Cardiac muscle cell (in vitro differentiated cells and primary cell): ENCODE measurements around the gene RRP1B. TPM values are rescaled to one million over a fixed set of nuclear protein-coding genes. Genes with fewer than 3 reads are reported as not detected.
"Not testable (repeated sequence)": the region's sequence is repeated elsewhere in the genome, so short reads cannot be mapped to it uniquely, and the experiment has no call there.

Experiments
- DNase-seq, 2 donors: peaks; one replicate each; pipeline versions ENCODE4 v3.0.0 to v3.0.0-alpha.2; 2010 to 2017; ENCODE audit warnings: low read depth in 1 of 2, low spot score in 1 of 2
- H3K27ac ChIP-seq: fragments of 200-600 bp; sonication (generic); 2 replicates; pipeline ENCODE4 v1.5.1; 2016
- H3K27me3 ChIP-seq: fragments of 200-600 bp; sonication (generic); 2 replicates; pipeline ENCODE4 v1.6.0; 2016; ENCODE audit warnings: control low read depth
- H3K36me3 ChIP-seq: fragments of 200-600 bp; sonication (generic); 2 replicates; pipeline ENCODE4 v1.5.1; 2016; ENCODE audit warnings: control low read depth
- H3K4me1 ChIP-seq: fragments of 200-600 bp; sonication (generic); 2 replicates; pipeline ENCODE4 v1.8.1; 2017; ENCODE audit warnings: low read depth, mild to moderate bottlenecking, mixed run types
- H3K4me3 ChIP-seq: fragments of 200-600 bp; sonication (generic); 2 replicates; pipeline ENCODE4 v1.5.1; 2016; ENCODE audit warnings: mild to moderate bottlenecking
- H3K9me3 ChIP-seq: fragments of 200-600 bp; sonication (generic); 2 replicates; pipeline ENCODE4 v1.5.1; 2017; ENCODE audit warnings: low read depth, mild to moderate bottlenecking, control low read depth
- polyA plus RNA-seq: library from polyadenylated mRNA; unstranded; fragments of >200 nt; fragmentation: Nextera tagmentation; extraction: Ambion mirVana; gene quantifications from 2 replicates; pipeline ENCODE4 v1.2.1, GENCODE V29; 2016
- total RNA-seq: library from RNA; depleted of rRNA; stranded (reverse); fragments of >200 nt; gene quantifications from 2 replicates; pipeline ENCODE4 v1.2.3, GENCODE V29; 2016
- TF ChIP-seq, protein P1 (sequence below): IDR thresholded peaks from 2 replicates; pipeline ENCODE4 v1.5.1; 2012; ENCODE audit warnings: low read depth, mild to moderate bottlenecking, low read length

RRP1B gene
- total and polyA plus RNA-seq, 2 experiments from 2014 or later, result 14.8 to 25.5 TPM

DNA sequence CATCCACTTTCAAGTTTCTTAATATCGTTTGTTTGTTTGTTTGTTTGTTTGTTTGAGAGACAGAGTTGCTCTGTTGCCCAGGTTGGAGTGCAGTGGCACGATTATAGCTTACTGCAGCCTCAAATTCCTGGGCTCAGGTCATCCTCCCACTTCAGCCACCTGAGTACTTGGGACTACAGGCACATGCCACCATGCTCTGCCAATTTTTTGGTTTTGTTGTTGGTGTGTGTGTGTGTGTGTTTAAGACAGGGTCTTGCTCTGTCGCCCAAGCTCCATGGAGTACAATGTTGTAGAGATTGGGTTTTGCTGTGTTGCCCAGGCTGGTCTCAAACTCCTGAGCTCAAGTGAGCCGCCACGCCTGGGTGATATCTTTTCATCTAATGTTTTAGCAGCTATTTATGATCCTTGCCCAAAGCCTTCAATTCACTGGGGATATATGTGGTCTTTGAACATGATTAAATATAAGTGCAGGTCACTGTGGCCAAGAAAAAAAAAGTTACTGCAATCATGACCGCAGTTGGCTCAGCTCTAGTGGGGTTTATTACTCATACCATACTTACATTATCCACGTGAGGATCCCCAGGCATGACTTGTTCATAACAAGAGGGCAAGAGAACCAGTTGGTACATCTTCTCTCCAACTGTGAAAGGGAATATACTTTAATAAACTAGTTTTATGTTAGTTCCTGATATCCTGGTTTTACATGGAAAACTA lies 8.0 kb downstream of the RRP1B start:
- Histone ChIP-seq H3K4me1 (no peaks in the 10 kb centered on the region), H3K4me3 (no peak overlapping the region), H3K27ac (no peak overlapping the region), H3K36me3 (peaks cover 13% of the 10 kb centered on the region), H3K9me3 (no peaks in the 10 kb centered on the region), H3K27me3 (no peaks in the 10 kb centered on the region)
- DNase-seq, result peak in 1 of 2 donors; percentile 86
- TF ChIP-seq, protein P1, sequence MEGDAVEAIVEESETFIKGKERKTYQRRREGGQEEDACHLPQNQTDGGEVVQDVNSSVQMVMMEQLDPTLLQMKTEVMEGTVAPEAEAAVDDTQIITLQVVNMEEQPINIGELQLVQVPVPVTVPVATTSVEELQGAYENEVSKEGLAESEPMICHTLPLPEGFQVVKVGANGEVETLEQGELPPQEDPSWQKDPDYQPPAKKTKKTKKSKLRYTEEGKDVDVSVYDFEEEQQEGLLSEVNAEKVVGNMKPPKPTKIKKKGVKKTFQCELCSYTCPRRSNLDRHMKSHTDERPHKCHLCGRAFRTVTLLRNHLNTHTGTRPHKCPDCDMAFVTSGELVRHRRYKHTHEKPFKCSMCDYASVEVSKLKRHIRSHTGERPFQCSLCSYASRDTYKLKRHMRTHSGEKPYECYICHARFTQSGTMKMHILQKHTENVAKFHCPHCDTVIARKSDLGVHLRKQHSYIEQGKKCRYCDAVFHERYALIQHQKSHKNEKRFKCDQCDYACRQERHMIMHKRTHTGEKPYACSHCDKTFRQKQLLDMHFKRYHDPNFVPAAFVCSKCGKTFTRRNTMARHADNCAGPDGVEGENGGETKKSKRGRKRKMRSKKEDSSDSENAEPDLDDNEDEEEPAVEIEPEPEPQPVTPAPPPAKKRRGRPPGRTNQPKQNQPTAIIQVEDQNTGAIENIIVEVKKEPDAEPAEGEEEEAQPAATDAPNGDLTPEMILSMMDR, result no peak

DNA sequence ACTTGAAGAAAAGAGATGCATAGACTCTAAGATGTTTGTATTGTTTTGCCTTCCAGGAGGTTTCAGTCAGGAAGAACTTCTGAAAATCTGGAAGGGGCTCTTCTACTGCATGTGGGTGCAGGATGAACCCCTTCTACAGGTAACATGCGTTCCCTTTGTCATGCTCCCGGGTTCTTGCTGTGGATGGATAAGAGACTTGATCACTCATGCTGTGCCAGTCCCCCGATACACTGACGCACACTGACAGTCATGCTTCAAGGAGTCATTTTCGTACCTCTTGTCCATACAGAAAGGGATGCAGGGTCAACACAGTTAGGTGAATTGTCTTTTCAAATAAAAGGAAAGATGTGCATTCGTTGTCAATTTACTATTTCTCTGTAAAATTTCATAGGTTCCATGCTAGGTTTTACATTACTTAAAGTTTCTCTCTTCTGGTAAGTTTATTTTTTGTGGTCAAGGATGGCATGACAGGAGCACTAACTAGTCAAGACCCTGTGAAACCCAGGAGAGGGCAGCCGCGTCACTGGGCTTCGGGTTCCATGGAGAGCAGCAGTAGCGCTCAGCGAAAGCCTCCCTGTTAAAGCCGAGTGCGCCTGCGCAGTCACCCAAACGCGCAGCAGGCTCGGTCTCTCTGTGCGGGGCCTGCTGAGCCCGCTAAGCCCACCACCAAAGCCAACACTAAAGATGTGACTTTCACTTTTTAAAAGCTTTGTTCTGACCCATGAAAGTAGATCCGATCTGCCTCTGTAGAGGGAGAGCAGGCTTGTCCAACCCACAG lies 10.7 kb downstream of the RRP1B start:
- H3K4me1 ChIP-seq, result no peaks in the 10 kb centered on the region
- TF ChIP-seq, protein P1, result no peak
- no peaks in the 10 kb centered on the region for H3K27me3 ChIP-seq
- no peaks in the 10 kb centered on the region for H3K9me3 ChIP-seq
- H3K36me3 ChIP-seq, result peaks cover 15% of the 10 kb centered on the region
- no peak for DNase-seq
- no peak overlapping the region for H3K27ac ChIP-seq
- H3K4me3 ChIP-seq, result no peak overlapping the region

DNA sequence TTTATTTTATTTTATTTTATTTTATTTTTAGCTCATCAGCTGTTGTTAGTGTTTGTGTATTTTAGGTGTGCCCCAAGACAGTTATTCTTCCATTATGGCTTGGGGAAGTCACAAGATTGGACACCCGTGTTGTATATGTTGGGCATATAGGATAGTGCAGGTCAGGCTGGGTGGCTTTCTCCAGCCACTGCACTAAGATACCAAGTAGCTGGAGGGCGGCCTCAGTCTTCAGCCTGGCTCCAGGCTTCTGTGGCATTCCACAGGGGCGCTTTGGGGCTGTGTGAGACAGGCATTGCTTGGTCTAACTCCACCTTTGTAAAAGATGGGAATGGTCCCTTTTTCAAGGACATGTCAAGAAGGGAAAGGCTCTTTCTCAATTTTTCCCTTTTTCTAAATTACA lies 16.5 kb downstream of the RRP1B start:
- TF ChIP-seq, protein P1, result no peak
- no peaks in the 10 kb centered on the region for H3K9me3 ChIP-seq
- H3K27ac ChIP-seq, result no peak overlapping the region
- H3K27me3 ChIP-seq, result no peaks in the 10 kb centered on the region
- no peak overlapping the region for H3K4me3 ChIP-seq
- H3K4me1 ChIP-seq, result no peaks in the 10 kb centered on the region
- DNase-seq, result no peak
- peaks cover 27% of the 10 kb centered on the region for H3K36me3 ChIP-seq

DNA sequence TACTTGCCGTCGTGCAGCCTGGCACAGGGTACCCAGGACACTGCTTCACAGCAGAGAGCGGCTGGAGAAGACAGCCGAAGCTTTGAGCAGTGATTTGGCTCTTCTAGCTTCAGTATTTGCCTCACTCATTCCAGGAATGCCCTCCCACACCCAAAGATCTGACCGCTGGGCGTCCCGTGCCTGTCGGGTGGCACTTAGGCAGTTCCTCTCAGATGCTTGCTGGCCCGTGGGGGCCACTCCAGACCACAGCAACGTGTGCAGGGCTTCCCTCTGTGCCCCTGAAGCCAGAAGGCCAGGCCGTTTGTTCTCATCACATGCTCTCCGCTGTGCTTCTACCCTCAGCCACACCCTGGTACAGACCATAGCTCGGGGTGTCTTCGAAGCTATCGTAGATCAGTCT lies 17.0 kb downstream of the RRP1B start:
- H3K36me3 ChIP-seq, result peaks cover 25% of the 10 kb centered on the region
- no peaks in the 10 kb centered on the region for H3K4me1 ChIP-seq
- no peaks in the 10 kb centered on the region for H3K9me3 ChIP-seq
- H3K27ac ChIP-seq, result no peak overlapping the region
- no peaks in the 10 kb centered on the region for H3K27me3 ChIP-seq
- TF ChIP-seq, protein P1, result no peak
- no peak for DNase-seq
- no peak overlapping the region for H3K4me3 ChIP-seq

DNA sequence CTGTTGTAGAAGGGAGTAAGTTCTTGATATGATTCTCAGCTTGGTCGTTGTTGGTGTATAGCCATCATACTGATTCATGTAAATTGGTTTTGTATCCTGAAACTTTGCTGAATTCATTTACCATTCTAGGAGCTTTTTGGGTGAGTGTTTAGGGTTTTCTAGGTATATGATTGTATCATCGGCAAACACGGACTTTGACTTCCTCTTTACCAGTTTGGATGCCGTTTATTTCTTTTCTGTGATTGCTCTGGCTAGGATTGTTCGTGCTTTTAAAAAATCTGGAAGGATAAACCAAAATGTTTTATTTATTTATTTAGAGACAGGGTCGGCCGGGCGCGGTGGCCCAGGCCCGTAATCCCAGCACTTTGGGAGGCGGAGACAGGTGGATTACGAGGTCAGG lies 20.6 kb downstream of the RRP1B start:
- Histone ChIP-seq H3K36me3 (peaks cover 30% of the 10 kb centered on the region), H3K4me1 (no peaks in the 10 kb centered on the region), H3K27me3 (no peaks in the 10 kb centered on the region), H3K4me3 (no peak overlapping the region), H3K27ac (no peak overlapping the region), H3K9me3 (no peaks in the 10 kb centered on the region)
- no peak for DNase-seq
- TF ChIP-seq, protein P1, result no peak

DNA sequence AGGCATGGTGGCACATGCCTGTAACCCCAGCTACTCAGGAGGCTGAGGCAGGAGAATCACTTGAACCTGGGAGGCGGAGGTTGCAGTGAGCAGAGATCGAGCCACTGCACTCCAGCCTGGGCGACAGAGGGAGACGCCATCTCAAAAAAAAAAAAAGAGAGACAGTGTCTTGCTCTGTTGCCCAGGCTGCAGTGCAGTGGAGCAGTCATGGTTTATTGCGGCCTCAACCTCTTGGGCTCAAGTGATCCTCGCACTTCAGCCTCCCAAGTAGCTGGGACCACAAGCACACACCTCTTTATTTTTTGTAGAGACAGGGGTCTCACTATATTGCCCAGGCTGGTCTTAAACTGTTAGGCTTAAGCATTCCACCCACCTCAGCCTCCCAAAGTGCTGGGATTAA lies 21.1 kb downstream of the RRP1B start:
- not testable (repeated sequence) for DNase-seq, H3K27ac ChIP-seq, H3K4me1 ChIP-seq, H3K4me3 ChIP-seq, H3K27me3 ChIP-seq, H3K9me3 ChIP-seq
- peaks cover 33% of the 10 kb centered on the region for H3K36me3 ChIP-seq
